HG03565 (cell line): ENCODE results near the gene SGMS1.

Source experiments
- ATAC-seq: cut with Tn5 transposase; IDR thresholded peaks from one replicate; pipeline ENCODE4 v1.9.1; 2021; ENCODE audit warnings: mild to moderate bottlenecking, moderate library complexity; ENCODE audit not compliant: unreplicated experiment

SGMS1 gene

DNA sequence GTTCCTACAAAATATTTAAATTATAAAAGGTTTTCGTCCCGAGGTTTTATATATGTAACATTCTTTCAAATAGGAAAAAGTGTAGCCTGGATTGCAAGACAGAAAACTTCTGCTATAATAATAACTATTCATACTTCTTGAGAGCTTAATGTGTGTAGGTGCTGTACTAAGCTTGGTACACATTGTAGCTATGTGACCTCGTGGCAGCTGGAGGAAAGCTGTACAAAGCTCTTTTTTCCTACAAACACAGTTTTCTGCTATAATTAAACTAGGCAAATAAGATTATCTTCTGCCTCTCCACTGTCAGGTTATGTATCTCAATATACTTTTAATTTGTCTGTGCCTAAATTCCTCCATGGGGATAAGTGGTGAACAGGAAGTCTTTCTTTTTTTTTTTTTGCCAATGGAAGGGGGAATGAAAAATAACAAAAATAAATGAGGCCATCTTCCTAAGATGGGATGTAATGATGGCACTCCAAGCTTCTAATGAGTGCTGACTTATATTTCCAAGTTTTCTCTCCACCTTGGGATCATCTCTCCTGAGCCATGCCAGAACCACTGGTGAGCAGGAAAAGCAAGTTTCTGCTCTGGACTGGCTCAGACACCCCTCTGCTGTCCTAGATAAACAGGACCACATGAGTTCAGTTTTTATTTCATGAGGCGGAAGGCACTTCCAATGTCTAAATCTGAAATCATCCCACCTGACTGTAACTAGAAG, 9.9 kb downstream of the SGMS1 start:
- ATAC-seq, result no peak

DNA sequence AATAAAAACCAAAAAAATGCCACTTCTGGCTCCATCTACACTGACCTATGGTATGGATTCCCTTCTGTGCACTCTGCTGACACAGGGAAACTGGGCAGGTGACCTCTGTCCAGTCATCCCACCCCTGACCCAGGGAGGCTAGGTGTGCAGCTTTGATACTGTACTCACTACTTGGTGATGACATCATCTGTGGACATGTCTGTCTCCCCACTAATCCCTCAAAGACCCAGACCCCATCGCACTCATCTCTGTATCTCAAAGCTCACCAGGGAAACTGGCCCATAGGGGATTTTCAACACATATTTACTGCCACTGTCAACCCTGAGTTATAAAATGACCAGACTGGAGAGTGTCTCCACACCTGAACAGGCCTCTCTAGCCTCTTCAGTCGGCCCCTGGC, 10.6 kb downstream of the SGMS1 start:
- ATAC-seq, result peak; percentile 35

DNA sequence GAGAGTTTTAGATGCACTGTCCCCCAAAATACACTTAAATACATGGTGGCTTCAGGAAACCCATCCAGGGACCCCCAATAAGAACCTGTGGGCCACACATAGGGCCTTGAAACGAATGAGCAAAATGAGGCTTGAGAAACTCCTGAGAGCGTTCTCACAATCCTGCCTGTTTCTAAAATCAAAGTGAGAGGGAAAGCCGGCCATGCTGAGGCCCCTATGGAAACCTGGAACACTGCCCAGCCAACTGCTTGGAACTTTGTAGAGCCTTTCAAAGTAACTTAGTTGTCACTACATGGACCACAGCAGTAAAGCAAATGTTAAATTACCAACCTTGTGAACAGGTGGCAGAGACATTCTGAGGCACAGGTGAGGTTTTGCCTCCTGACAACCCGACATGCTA, 13.4 kb downstream of the SGMS1 start:
- ATAC-seq, result no peak

DNA sequence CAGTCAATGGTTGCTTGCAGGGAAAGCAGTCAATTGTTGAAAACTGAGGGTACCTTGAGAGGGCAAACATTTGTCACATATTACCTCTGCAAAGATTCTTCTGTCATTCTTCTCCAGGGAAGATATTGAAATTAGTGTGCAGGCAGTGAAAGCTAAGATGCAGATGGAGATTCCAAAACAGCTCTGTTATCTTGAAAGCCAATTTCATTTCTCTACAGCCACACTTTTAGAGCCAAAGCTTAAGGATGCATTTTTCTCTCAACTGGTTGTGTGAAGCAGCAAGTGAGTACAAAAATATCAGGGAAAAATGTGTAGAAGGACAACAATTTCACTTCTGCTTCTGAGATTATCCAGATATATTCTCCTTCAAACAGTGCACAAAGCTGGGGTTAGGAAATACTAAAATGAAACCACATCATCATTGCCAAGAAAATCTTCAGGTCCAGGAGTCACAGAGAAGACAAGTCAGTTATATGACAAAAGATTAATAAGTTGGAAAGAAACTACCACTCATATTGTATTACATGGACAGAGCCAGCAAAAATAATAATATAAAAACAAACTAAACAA, 16.3 kb downstream of the SGMS1 start:
- no peak for ATAC-seq

DNA sequence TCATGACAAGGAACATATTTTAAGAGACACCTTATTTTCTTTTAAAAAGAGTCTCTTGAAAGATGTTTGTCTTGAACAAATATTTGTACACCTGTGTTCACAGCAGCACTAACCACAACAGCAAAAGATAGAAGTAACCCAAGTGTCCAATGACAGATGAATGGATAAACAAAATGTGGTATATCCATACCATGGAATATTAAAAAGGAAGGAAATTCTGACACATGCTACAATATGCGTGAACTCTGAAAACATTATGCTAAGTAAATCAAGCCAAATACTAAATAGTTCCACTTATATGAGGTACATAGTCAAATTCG, 17.8 kb downstream of the SGMS1 start:
- no peak for ATAC-seq

DNA sequence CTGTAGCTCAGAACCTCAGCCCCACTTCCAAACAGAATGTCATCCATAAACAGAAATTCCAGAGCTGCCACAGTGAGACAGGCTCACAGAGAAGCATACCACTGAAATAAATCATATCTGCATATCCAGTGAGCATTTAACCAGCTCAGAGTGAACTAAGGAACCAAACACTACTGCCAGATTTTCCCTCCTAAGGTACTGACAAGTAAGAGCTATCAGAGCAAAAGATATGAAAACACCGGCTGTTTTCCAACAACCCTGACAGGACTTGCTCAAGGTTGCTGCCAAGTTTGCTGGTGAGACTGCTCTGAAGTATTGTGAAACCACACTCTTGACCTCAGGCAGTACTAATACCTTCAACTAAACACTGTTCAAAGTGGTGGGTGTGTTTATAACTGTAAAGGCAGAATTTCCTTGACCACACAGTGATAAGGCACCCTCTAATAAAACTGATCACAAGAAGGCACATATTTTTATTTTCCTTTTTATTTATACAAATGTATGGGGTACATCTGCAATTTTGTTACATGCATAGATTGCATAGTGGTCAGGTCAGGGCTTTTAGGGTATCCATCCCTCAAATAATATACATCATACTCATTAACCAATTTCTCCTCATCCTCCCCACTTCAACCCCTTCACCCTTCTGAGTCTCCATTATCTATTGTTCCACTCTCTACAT, 18.3 kb downstream of the SGMS1 start:
- peak; percentile 86 for ATAC-seq

DNA sequence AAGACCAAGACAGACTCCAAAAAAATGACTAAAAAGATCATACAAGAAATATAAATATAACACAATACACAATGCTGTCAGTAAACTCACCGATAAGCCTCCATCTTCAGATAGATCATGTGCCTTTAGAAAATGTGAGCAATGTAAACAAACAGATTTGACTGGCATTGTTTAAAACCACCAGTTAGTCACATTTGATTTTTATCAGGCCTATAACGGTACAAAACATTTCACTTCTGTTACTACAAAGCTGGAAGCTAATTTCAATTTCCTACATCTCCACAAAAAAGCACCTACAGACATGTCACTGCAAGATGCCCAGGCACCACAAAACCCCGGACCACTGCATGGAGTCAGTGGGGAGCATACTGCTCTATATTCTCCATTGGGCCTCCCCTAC, 18.9 kb downstream of the SGMS1 start:
- no peak for ATAC-seq

DNA sequence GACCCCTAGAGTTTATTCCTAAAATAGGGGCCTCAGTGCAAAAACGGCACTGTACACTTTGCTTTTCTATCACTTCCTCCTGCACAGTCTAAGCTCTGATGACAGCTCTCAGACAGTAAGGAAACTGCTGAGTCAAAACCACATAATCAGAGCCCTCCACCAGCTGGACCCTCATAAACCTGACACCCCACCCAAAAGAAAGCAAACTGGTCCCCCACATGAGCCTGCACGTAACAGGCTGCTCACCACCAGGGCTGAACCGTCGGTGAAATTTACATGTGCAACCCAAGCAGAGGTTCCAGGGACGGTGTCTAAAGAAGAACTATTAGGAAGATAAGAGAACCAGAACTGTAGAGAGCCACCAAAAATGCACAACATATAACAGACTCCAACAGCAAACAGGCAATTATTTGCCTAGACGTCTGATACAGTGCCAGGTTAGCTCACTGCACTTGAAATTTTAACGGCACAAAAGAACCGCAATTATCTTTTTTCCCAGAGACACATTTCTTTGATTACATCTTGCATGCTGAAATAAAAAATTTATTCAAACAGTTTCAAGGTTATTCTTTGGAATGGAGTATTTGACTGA, 19.6 kb downstream of the SGMS1 start:
- ATAC-seq, result peak; percentile 43

DNA sequence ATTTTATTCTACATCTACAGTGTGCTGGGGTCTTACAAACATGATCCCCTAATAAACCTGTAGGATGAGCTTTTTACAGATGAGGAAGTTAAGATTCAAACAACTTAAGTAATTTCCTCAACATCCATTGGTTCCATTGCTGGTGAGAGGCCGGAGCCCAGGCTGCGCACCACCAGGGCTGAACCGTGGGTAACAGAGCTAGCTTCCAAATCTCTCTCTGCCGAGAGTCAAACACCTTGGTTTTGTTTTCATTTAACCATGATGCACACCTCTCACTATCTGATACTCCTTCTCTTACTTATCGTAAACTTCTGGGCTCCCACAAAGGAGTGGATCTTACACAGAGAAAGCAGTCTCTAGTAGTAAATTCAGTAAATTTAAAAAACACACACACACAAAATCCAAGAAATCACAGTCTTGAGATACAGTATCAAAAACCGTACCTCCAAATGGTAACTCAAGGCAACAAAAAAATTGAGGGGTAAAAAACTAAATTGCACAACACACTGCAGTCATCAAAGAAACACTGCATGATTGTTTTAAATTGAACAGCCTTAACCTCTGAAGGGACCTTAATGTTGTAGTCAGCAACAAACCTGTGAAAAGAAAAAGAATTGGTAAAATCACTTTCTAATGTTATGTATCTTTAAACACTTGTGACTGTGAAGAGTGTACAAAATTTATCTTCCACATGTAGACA, 20.5 kb downstream of the SGMS1 start:
- no peak for ATAC-seq

DNA sequence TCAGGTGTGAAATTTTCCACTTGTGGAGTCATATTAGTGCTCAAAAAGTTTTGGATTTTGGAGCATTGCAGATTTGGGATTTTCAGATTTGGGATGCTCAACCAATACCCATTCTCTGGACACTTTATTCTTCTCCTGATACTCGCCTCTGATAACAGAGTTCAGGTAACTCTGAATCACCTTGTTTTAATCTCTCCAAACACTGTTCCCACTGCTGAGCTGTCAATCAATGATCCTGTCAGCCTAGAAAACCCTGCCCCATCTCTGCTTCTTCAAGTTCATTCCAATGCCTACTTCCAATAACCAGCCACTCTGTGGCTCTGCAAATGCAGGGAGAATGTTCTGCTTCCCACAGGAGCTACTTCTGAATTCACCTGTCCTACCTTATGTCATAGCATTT, 21.8 kb downstream of the SGMS1 start:
- no peak for ATAC-seq

DNA sequence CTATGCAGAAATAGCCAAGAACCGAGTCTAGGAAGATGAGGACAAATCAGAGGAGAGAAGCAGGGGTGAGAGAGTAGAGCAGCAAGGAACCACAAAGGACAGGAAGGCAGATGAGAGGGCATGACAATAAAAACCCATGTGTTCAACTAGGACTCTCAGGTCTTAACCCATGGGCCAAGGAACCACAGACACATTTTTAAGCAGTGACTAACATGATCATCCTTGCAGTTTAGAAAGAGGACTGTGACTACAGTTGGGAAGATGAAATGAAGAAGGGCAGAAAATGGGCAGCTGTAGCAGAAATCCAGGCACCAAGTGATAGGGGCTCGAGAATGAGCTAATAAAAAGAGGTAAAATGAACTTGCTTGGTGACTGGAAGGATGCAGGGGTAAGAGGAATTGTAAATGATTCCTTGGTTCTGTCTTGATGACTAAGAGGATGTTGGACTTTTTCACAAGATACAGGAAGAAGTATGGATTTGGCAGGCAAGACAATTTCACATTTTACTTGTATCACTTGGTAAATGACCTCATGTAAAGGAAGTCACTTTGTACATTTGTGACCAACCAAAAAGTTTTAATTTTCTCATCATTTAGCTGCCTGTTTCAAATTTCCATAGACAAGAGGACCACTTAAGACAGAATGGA, 22.8 kb downstream of the SGMS1 start:
- no peak for ATAC-seq

DNA sequence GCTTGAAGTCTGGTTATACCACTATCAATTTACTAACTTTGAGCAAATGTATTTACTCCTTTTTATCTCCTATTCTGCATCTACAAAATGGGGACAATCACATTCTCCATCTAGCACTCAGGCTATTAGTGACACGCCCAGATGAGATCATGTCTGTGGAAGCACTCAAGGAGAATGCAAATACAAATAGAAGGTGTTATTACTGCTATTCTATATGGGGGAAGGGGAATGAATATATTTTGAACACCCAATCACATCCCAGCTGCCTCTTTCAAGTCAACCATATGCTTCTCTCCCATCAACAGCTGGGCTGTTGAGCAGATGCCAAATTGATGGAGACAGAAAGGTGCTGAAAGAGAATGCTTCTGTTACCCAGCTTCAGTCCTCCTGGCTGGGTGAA, 23.5 kb downstream of the SGMS1 start:
- no peak for ATAC-seq

DNA sequence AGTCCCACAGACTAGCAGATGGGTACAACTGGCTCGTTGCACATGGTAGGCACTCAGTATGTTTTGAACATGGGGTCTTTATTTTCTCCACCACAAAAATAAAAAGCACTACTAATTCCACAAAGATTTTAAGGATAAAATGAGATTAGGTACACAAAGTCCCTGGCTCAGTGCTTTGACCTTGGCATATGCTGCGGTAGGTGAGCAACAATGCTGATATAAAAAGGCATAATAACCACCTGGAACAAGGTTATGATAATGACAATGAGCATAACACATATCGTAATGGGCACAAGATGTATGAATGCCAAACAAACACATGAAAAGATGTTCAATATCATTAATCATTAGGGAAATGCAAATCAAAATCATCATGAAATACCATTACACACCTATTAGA, 26.9 kb downstream of the SGMS1 start:
- no peak for ATAC-seq

DNA sequence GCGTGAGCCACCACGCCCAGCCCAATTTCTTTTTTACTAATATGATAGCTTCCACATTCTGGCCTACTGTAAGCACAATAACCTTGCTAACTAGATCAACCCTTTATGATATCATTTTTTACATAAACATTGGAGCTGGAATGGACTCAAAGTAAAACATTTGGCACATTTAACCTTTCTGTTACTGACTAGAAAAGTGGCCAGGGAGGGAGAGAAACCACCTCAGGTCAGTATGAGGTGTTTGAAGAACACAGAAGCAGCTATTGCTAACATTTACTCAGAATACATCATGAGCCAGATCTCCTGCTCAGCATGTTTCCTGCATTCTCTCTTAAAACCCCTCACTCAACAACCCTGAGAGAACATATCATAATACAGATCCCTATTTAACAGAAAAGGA, 27.3 kb downstream of the SGMS1 start:
- ATAC-seq, result no peak

DNA sequence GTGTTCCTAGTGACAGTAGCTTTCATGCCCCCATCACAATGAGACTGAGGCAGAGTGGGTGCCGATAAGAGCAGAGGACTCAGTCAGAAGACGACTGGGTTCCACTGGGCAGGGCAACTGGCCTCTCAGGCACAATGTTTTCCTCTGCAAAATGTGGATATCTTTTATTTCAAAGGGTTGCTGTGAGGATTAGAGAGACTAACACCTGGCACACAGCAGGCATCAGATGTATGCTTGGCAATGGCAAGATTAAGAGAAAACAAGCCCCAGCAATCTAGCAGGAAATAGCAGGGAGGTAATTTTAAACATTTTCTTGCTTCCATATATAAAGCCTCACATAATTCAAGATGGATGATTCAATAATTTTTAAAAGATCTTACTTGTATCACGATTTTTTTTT, 28.0 kb downstream of the SGMS1 start:
- ATAC-seq, result no peak

DNA sequence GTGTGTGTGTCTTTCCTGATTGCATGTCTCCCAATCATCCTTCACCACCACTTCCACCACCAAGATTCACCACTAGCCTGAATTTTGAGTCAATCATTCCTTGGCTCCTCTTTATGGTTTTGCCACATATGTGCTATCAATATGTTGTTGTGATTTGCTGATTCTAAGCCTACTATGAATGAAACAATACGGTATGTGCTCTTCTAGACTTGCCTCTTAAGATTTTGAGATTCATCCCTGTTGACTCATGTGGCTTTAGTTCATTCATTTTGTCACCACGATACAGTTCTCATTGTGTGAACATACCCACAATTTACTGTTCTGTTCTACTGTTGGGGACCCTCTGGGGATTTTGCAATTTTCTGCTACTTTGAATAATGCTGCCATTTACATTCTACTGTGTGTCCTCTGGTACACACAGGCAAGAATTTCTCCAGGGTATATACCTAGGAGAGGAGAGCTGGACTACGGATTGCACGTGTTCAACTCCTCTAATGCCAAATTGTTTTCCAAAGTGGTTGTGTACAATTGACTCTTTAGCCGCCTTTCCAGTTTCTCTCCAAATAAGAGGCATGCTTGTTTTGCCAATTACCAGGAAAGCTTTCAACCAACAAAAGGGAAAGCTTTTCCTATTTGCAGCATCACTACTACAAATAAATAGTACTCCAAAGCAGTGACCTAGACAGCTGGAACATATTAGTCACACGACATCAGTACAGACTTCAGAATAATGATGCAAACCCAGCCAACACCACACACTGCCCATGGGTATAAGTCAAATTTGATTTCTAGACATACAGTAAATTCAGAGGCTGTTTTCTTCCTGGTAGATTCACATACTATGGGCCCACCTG, 30.0 kb downstream of the SGMS1 start:
- no peak for ATAC-seq

DNA sequence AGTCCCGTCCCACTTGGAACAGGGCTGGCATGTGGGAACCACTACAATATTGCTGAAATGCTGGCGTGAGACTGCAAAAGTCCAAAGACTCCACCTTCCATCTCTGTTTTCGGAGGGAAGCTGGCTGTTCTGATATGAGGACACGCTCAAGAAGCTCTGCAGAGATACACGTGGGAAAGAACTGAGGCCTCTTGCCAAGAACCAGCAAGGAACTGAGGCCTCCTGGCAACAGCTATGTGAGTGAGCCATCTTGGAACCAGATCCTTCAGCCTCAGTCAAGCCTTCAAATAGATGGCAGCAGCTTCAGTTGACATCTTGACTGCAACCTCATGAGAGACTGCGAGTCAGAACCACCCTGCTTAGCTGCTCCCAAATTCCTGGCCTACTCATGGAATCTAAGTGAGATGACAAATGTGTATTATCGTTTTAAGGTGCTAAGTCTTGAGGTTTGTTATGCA, 30.8 kb downstream of the SGMS1 start:
- no peak for ATAC-seq

DNA sequence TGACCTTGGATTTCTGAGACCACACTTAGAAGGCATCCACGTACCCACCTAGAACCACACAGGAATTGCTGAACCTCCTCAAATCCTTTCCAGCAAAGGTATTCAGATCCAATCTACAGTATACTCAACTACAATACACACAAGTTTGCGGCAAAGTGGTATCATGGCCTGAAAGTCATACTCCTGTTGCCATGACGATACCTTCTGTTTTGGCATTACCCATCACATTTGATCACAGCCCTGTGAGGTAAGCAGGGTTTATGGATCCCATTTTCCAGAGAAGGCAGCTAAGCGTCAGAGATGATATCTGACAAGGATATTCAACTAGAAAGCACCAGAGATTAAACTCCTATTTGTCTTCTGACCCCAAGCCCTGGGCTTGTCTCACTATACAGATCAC, 32.8 kb downstream of the SGMS1 start:
- no peak for ATAC-seq

DNA sequence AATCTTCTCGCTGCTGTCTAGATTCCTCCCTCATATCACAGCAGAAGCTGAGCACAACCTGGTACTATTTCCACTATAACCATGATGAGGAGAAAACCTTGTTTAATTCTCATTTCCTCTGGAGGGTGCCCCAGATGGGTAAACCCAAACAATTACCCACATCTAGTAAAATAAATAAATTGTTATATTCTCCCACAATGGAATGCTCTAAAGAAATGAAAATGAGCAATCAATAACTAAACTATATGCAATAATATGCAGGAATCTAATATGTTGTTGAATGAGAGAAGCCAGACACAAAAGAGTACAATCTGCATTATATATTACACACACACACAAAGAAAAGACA, 37.0 kb downstream of the SGMS1 start:
- ATAC-seq, result no peak
